A549 treated with ZK216348 at 1 μM for 4 hours (cell line): Measurements from ENCODE around the gene LAMA5. TPM values are rescaled to one million over a fixed set of nuclear protein-coding genes. Genes with fewer than 3 reads are reported as not detected.

ENCODE experiments used
- total RNA-seq: library from RNA; stranded (reverse); fragments of 200-300 nt; extraction: Qiagen RNA extraction; gene quantifications from 5 replicates; pipeline ENCODE4 v1.2.3, GENCODE V29; 2022; ENCODE audit warnings: low read depth

The LAMA5 gene
- 181 to 543 TPM (median 420 TPM) in 5 replicates for total RNA-seq

GRCh38 chr20:62367136-62367632 lies at the start of gene LAMA5:
Gene LAMA5, minus strand, starts transcription at chr20:62367312. Its CDS starts 67 bp downstream, at chr20:62367245.

DNA sequence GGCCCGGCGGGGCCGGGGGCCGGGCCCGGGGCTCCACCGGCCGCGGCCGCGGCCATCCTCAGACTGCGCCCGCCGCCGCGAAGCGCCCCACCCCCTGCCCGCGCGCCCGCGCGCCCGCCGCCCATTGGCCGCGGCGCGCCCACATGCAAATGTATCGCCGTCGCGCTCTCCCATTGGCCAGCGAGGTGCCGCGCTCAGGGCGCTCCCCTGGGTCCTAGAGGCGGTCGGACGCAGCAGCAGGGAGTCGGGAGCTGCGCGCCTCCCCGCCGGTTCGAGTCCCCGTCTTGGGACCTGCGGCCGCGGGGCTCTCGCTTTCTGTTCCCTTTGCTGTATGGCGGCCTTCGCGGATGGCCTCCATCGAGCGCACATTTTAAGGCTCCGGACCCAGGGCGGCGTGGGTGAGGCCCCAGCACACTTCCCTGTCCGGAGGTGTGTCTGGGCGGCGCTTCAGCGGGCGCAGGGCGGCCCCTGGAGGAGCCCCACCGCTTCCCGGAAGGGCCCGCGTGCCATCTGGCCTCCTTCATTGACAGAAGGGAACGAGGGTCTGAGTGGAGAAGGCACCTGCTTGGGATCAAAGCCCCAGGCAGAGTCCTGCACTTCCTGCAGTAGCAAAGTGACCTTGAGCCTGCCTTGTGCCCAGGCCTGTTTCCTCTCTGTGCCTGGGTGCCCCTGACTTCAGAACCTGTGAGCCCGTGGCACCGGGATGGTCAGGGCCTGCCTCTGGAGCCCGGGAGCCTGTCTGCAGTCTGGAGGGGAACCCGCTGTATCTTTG lies 40.3 kb upstream of the LAMA5 start, which contains the start of gene CABLES2:
CABLES2 (minus strand) TSS at position 65 of the 772 bp plus-strand sequence; CDS start at position 56, 9 bp downstream.

GRCh38 chr20:62386383-62387218 lies 19.5 kb upstream of the LAMA5 start, which contains the start of gene RPS21:
Gene RPS21, plus strand, starts transcription at chr20:62387103. Its CDS starts 236 bp downstream, at chr20:62387339.

DNA sequence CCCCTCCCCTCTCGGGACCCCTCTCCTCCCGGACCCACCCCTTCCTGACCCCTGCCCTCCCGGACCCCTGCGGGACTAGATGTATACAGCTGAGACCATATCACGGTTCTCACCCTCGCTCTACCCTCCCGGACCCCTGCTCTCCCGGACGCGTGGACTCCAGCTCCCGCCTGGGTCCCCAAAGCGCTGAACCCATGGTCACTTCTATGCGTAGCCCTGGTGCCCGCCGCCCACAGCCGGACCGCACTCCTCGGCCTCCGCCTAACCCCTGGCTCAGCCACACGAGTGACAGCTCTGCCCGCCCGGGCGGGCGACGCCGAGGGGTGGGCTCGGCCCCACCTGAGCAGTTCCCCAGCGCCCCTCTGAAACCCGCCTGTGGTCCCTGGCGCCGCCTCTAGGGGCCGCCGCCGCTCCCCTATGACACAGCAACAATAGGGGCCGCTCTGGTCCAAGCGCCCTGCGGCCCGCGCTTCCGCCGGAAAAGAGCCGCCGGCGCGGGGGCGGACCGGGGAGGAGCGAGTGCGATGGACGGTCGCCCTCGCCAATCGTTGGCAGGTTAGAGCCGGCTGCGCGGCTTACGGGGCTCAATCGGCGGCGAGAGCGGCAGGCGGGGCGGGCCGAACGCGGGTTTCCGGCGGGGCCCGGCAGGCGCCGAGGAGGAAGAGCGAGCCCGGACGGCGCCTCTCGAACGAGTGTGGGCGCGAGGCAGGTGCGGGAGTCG lies 64.6 kb downstream of the LAMA5 start, which contains the start of gene ADRM1:
ADRM1 (plus strand) TSS at position 657 of the 721 bp plus-strand sequence. CDS start 572 bp downstream, outside the sequence.

Other genes starting within 250 kb of the LAMA5 start
- 24.7 to 29.6 TPM (median 26.0 TPM) in 5 replicates for gene LSM14B, start 244.8 kb downstream of the LAMA5 start, total RNA-seq
- 428 to 596 TPM (median 576 TPM) in 5 replicates for gene PSMA7, start 223.9 kb downstream of the LAMA5 start, total RNA-seq
- 7.4 to 11.4 TPM (median 10.8 TPM) in 5 replicates for gene SS18L1, start 223.5 kb downstream of the LAMA5 start, total RNA-seq
- gene MTG2, start 184.3 kb downstream of the LAMA5 start, total RNA-seq, result 26.3 to 39.2 TPM (median 36.7 TPM) in 5 replicates
- gene HRH3, start 147.0 kb downstream of the LAMA5 start, total RNA-seq, result not detected in 5 replicates
- gene OSBPL2, start 128.8 kb downstream of the LAMA5 start, total RNA-seq, result 15.9 to 26.0 TPM (median 20.4 TPM) in 5 replicates
- 122 to 192 TPM (median 188 TPM) in 5 replicates for gene ADRM1, start 64.3 kb downstream of the LAMA5 start, total RNA-seq
- 1,819 to 3,042 TPM (median 2,631 TPM) in 5 replicates for gene RPS21, start 19.8 kb upstream of the LAMA5 start, total RNA-seq
- 4.0 to 6.1 TPM (median 5.5 TPM) in 5 replicates for gene CABLES2, start 40.0 kb upstream of the LAMA5 start, total RNA-seq
- gene RBBP8NL, start 60.2 kb upstream of the LAMA5 start, total RNA-seq, result 0.28 to 0.56 TPM (median 0.34 TPM) in 5 replicates
- gene GATA5, start 108.7 kb upstream of the LAMA5 start, total RNA-seq, result 0.29 to 1.1 TPM (median 0.94 TPM) in 5 replicates